Measurements from ENCODE around the gene ORAI3. TPM values are rescaled to one million over a fixed set of nuclear protein-coding genes. Genes with fewer than 3 reads are reported as not detected.

The ORAI3 gene
- polyA plus RNA-seq, 1 donor from 2014 or later = 7.3 TPM

DNA sequence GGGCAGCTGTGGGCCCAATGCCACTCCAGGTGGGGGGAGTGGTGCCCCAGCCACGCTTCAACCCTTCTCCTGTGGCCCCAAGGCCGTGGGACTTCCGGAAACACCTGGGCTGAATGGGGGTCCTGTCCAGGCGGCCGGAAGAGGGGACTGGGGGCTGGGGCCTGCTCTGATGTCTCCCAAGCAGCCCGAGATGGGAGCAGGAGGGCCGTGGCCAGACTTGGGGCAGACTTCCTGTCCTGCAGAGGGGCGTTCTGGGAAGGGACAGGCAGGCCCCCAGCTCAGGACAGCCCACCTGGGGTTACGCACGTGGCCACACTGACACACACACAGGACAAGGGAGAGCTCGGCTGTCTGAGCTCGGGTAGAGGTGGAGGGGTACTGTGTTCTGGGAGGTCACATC lies 41.2 kb downstream of the ORAI3 start:
- no peaks in the 10 kb centered on the region for H4K20me1 ChIP-seq (ENCODE audit: insufficient read depth)
- H3K36me3 ChIP-seq (ENCODE audit: insufficient read depth, low read length) = no peaks in the 10 kb centered on the region
- no peak overlapping the region for H3K4me3 ChIP-seq (ENCODE audit: low read length)
- no peaks in the 10 kb centered on the region for H3K27me3 ChIP-seq (ENCODE audit: insufficient read depth, low read depth, low read length)
- H3K27ac ChIP-seq (ENCODE audit: low read length) = no peak overlapping the region
- no peaks in the 10 kb centered on the region for H3K9me2 ChIP-seq (ENCODE audit: insufficient read depth, low read length)
- H3K9ac ChIP-seq (ENCODE audit: low read length) = no peak overlapping the region
- no peak for TF ChIP-seq TAF1 (IDR thresholded peaks at IDR 0.05; ENCODE audit: low read depth)
- no peak for TF ChIP-seq EP300 (conservative IDR thresholded peaks at IDR 0.05; ENCODE audit: poor library complexity, severe bottlenecking)
- TF ChIP-seq RAD21 (conservative IDR thresholded peaks at IDR 0.05) = no peak
- no peak for TF ChIP-seq POLR2AphosphoS5 (IDR thresholded peaks at IDR 0.05)
- TF ChIP-seq EZH2 (IDR thresholded peaks at IDR 0.05; ENCODE audit: borderline replicate concordance, insufficient read depth, low read length, poor library complexity, severe bottlenecking) = no peak
- no peaks in the 10 kb centered on the region for H3F3A ChIP-seq (ENCODE audit: insufficient read depth, low read length, poor library complexity, severe bottlenecking)
- no peak overlapping the region for H3K4me2 ChIP-seq (ENCODE audit: low read length)
- H3K9me3 ChIP-seq (ENCODE audit: low read length) = no peaks in the 10 kb centered on the region
- no peak overlapping the region for H2AFZ ChIP-seq (ENCODE audit: low read depth, low read length)
- no peaks in the 10 kb centered on the region for H3K79me2 ChIP-seq (replicated peaks; ENCODE audit: insufficient read depth, low read length)

DNA sequence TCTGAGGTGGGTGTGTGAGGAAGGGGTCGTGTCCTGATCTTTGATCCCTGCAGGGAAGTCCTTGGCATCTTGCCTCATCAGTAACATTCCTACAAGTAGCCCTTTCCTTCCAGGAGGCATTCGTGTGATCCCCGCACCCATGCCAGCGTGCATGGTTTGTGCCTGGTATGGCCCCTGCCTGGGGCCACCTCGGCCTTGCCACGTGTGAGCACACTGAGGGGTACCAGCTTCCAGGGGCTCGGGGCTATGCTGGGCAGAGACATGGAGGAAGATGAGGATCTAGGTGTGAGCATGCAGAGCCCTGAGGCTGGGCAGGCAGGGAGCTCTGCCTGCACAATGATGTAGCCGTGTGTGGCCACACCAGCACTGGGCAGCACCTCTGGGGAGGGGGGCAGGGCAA lies 42.2 kb downstream of the ORAI3 start:
- Histone ChIP-seq H3K4me2 (ENCODE audit: low read length) (no peak overlapping the region), H4K20me1 (ENCODE audit: insufficient read depth) (no peaks in the 10 kb centered on the region), H3F3A (ENCODE audit: insufficient read depth, low read length, poor library complexity, severe bottlenecking) (no peaks in the 10 kb centered on the region), H3K9me3 (ENCODE audit: low read length) (no peaks in the 10 kb centered on the region), H3K4me3 (ENCODE audit: low read length) (no peak overlapping the region), H3K9me2 (ENCODE audit: insufficient read depth, low read length) (no peaks in the 10 kb centered on the region), H3K9ac (ENCODE audit: low read length) (no peak overlapping the region), H3K79me2 (replicated peaks; ENCODE audit: insufficient read depth, low read length) (no peaks in the 10 kb centered on the region), H3K27ac (ENCODE audit: low read length) (no peak overlapping the region), H3K36me3 (ENCODE audit: insufficient read depth, low read length) (no peaks in the 10 kb centered on the region), H2AFZ (ENCODE audit: low read depth, low read length) (no peak overlapping the region), H3K27me3 (ENCODE audit: insufficient read depth, low read depth, low read length) (no peaks in the 10 kb centered on the region)
- TF ChIP-seq EZH2 (IDR thresholded peaks at IDR 0.05; ENCODE audit: borderline replicate concordance, insufficient read depth, low read length, poor library complexity, severe bottlenecking) (no peak), TAF1 (IDR thresholded peaks at IDR 0.05; ENCODE audit: low read depth) (no peak)
- TF ChIP-seq, protein P1, sequence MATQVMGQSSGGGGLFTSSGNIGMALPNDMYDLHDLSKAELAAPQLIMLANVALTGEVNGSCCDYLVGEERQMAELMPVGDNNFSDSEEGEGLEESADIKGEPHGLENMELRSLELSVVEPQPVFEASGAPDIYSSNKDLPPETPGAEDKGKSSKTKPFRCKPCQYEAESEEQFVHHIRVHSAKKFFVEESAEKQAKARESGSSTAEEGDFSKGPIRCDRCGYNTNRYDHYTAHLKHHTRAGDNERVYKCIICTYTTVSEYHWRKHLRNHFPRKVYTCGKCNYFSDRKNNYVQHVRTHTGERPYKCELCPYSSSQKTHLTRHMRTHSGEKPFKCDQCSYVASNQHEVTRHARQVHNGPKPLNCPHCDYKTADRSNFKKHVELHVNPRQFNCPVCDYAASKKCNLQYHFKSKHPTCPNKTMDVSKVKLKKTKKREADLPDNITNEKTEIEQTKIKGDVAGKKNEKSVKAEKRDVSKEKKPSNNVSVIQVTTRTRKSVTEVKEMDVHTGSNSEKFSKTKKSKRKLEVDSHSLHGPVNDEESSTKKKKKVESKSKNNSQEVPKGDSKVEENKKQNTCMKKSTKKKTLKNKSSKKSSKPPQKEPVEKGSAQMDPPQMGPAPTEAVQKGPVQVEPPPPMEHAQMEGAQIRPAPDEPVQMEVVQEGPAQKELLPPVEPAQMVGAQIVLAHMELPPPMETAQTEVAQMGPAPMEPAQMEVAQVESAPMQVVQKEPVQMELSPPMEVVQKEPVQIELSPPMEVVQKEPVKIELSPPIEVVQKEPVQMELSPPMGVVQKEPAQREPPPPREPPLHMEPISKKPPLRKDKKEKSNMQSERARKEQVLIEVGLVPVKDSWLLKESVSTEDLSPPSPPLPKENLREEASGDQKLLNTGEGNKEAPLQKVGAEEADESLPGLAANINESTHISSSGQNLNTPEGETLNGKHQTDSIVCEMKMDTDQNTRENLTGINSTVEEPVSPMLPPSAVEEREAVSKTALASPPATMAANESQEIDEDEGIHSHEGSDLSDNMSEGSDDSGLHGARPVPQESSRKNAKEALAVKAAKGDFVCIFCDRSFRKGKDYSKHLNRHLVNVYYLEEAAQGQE (IDR thresholded peaks at IDR 0.05; ENCODE audit: borderline replicate concordance) = no peak

DNA sequence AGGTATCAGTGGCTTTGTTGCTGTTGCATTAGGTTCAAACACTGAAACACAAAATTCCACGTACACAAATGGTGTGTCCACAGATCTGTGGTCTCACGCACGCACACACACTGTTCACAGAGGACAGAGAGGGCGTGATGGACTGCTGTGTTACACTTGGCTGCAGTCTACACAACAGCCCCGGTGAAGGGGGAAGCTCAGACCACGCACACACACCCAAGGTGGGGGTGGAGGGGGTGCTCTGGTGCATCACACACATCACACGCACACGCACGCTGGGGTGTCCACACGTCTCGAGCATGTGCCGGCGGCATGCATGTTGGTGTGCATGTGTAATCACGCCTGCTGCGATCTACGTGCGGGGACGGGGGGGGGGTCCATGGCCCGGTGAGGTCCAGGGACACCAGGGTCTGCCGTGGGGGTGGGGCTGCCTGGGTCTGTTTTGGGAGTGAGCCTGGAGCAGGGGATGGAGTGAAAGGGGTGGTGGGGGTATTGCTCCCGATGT lies 43.5 kb downstream of the ORAI3 start:
- Histone ChIP-seq H3K9me2 (ENCODE audit: insufficient read depth, low read length) (no peaks in the 10 kb centered on the region), H3K36me3 (ENCODE audit: insufficient read depth, low read length) (no peaks in the 10 kb centered on the region), H3K27ac (ENCODE audit: low read length) (no peak overlapping the region), H3F3A (ENCODE audit: insufficient read depth, low read length, poor library complexity, severe bottlenecking) (no peaks in the 10 kb centered on the region), H3K4me2 (ENCODE audit: low read length) (no peak overlapping the region), H4K20me1 (ENCODE audit: insufficient read depth) (no peaks in the 10 kb centered on the region), H3K79me2 (replicated peaks; ENCODE audit: insufficient read depth, low read length) (no peaks in the 10 kb centered on the region), H3K27me3 (ENCODE audit: insufficient read depth, low read depth, low read length) (peaks cover under 1% of the 10 kb centered on the region), H3K9ac (ENCODE audit: low read length) (no peak overlapping the region), H3K4me3 (ENCODE audit: low read length) (no peak overlapping the region), H3K9me3 (ENCODE audit: low read length) (no peaks in the 10 kb centered on the region), H2AFZ (ENCODE audit: low read depth, low read length) (no peak overlapping the region)
- TF ChIP-seq EZH2 (IDR thresholded peaks at IDR 0.05; ENCODE audit: borderline replicate concordance, insufficient read depth, low read length, poor library complexity, severe bottlenecking) = no peak
